Stimulated activated CD4-positive, alpha-beta T cell treated with anti-CD3 and anti-CD28 coated beads, TNF-alpha, amount 100 ng/mL, for 24 hours (primary cell): ENCODE data around the gene NDUFS3.
A peak's percentile ranks its signal among the peaks of the same experiment; 100 is the strongest.
"Not testable (repeated sequence)": the region's sequence is repeated elsewhere in the genome, so short reads cannot be mapped to it uniquely, and the experiment has no call there.

Experiments used
- DNase-seq, 3 experiments: peaks; one replicate each; pipeline ENCODE4 v3.0.0-alpha.2; 2020; ENCODE audit warnings: low read depth in 3 of 3

Gene NDUFS3

GRCh38 chr11:47578524-47579494 lies at the start of gene NDUFS3, which contains the start of gene KBTBD4:
Gene NDUFS3, plus strand, starts transcription at chr11:47579074. Its CDS starts 18 bp downstream, at chr11:47579092.
Gene KBTBD4, minus strand, starts transcription at chr11:47578970. Its CDS starts 19 bp downstream, at chr11:47578951.
- peak; percentile 81 to 87 (median 86) for DNase-seq

GRCh38 chr11:47529951-47530350 lies 48.9 kb upstream of the NDUFS3 start:
- DNase-seq, result no peak

DNA sequence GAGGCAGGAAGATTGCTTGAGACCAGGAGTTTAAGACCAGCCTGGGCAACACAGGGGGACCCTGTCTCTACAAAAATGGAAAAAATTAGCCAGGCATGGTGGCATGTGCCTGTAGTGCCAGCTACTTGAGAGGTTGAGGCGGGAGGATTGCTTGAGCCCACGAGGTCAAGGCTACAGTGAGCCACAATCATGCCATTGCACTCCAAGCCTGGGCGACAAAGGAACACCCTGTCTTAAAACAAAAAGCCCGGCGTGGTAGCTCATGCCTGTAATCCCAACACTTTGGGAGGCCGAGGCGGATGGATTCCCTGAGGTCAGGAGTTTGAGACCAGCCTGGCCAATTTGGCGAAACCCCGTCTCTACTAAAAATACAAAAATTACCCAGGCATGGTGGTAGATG lies 48.2 kb upstream of the NDUFS3 start:
- DNase-seq, result not testable (repeated sequence)

DNA sequence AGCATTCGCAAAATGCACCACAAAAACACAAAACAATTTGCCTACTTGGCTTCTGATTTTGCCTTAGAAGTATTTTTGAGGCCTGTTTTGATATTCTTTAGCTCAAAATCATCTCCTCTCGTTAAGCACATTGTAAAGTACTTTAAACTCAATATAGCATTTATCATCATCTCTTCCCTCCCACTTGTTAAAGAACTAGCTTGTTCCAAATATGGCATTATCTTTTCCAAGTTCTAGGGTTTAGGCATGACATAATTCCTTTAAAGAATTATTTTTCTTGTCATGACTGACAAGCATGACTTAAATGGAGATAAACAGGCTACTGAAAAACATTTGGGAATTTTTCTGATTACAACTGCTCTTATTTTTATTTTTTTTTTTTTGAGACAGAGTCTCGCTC lies 47.2 kb upstream of the NDUFS3 start:
- DNase-seq, result no peak

DNA sequence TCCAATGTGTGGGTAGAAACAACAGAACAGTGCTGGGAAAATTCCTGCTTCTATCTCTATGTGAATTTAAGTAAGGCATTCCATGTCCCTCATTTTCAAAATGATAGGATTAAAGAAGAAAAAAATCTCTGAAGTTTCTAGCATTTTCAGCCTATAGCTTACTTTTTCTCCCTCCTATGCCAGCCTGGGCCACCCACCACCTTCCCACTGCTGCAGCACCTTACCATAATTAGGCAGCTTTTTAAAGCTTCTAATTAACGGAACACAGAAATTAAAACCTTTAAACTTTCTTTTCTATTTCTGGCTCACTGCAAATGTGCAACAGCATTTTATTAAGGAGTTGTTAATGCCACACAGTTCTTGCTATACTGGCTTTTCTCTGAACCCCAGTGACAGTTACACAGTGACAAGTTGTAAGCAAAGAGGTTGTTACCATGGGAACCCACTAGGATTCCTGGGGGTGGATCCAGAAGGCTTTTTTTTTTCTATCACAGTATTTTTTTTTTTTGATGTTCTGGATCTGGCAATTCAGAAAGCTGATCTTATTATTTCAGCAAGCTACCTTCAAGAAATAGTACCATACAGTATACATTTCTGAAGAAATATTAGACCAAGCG lies 46.2 kb upstream of the NDUFS3 start:
- no peak for DNase-seq

DNA sequence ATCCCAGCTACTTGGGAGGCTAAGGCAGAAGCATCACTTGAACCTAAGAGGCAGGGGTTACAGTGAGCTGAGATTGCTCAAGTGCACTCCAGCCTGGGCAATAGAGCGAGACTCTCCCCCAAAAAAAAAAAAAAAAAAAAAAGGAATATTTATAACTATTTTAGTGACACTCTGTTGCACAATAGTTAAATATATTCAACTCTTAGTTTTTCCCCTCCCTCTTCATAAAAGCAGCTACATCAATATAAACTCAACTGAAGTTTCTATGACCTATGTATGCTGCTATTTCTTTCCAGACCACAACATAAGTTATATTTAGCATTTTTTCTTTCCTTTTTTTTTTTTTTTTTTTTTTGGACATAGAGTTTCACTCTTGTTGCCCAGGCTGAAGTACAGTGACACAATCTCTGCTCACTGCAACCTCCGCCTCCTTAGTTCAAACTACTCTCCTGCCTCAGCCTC lies 45.2 kb upstream of the NDUFS3 start:
- DNase-seq, result no peak

DNA sequence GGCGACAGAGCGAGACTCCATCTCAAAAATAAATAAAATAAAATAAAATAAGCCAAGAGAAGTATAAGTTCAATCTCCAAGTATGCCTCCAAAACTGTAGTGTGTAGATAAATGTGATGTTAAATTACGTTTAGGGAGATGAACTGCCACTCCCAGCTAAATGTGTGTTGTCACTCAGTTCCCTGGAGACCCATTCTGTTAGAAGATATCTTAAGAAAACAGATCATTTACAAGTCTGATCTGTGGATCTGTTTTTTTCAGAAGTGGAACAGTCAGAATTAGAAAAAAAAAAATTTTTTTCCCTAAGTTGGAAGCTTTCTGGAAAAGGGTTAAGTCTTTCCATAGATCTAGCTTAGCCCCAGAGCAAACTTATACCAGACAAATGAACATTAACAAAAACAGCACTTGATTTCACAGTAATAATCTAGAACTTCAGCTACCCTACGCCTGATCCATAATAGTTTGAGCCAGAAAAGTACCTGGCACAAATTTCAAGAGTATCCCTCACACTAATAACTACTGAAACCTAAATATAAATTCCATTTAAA lies 44.1 kb upstream of the NDUFS3 start:
- no peak for DNase-seq

GRCh38 chr11:47536915-47537314 lies 42.0 kb upstream of the NDUFS3 start:
- no peak for DNase-seq

DNA sequence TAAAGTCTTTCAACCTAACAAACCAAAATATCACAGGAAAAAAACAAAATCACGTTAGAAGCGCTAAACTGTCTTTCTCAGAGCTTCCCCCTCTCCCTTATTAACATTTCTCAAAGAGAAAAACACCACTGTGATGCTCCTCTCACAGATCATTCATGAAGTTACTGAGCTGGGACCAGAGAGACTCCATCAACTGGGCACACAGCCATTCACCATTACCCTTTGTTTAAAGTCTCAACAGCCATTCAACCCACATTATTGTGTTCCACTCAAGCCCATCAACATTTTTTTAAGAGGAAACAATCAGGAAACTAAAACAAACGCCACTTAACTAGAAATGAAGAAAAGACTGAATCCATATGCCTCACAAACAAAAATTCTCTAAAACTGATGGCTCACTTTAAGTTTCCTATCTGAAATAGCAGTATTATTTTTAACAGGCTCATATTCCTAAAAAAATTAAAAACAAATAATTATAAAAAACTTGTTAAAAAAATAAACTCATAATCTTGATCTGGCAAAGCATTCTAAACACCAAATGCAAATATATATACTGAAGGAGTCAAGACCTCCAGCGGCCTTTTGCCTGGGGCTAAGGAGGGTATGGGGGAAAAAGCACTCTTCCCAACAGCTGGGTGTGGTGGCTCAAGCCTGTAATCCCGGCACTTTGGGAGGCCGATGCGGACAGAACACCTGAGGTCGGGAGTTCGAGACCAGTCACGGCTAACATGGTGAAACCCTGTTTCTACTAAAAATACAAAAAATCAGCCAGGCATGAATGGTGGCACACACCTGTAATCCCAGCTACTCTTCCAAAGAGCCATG lies 39.9 kb upstream of the NDUFS3 start:
- DNase-seq, result no peak

GRCh38 chr11:47539681-47540039 lies 39.2 kb upstream of the NDUFS3 start:
- DNase-seq, result no peak

DNA sequence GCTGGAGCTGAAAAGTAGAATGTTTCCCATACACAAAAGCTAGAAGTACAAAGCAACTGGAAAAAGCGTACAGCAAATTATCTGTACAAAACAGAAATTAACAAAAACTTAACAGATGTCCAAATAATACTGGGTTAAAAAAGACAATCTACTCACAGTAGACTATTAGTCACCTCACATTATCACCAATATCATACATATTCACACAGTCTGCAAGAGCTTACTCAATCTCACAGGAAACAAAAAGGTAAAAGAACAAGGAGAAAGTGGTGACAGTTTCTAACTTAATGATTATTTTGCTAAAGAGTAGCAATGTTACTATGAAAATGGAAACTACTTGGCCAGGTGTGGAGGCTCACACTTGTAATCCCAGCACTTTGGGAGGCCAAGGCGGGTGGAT lies 37.8 kb upstream of the NDUFS3 start:
- no peak for DNase-seq

DNA sequence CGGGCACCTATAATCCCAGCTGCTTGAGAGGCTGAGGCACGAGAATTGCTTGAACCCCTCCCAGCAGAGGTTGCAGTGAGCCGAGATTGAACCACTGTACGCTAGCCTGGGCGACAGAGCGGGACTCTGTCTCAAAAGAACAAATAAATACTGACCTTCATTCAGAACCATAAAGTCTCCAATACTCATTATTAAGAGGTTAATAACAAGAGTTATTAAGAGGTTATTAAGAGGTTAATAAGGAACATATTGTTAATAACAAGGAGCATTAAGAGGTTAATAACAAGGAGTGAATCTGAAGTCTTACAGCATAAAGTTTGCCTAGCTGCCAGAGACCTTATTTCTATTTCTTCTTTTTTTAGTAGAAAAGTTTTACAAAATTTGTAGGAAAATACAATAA lies 33.6 kb upstream of the NDUFS3 start:
- DNase-seq, result no peak

DNA sequence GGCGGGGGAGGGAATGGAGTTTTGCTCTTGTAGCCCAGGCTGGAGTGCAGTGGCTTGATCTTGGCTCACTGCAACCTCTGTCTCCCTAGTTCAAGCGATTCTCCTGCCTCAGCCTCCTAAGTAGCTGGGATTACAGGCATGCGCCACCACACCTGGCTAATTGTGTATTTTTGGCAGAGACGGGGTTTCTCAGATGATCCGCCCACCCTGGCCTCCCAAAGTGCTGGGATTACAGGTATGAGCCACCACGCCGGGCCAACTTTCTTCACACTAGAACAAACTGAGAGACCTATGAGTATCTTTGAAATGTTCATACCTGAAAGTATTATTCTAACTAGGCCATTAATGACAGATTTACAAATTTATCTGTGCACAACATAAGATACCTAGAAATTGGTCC lies 32.6 kb upstream of the NDUFS3 start:
- DNase-seq, result not testable (repeated sequence)

DNA sequence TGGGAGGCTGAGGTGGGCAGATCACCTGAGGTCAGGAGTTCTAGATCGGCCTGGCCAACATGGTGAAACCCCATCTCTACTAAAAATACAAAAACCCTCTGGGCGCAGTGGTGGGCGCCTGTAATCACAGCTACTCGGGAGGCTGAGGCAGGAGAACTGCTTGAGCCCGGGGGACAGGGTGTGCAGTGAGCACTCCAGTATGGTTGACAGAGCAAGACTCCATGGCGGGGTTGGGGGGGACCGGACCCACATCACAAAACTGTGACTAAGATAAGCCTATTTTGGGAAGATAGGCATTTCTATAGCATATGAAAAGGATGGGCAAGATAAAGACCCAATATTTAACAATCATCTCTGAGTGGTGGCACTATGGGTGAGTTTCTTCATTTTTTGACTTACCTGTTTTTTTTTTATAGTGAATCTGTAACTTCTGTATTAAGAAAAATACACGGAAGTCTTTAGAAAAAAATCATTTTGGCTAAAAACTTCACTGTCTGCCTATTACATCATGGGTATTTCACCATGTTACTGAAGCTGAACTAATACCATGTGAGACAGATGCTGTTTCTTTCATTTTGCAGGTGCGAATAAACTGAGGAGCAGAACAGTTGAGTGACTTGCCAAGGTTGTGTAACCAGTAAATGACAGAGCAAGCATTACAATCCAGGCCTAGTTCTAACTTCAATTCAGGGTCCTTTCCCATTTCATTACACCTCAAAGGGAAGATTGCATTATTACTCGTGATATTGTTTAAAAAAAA lies 28.4 kb upstream of the NDUFS3 start:
- no peak for DNase-seq

DNA sequence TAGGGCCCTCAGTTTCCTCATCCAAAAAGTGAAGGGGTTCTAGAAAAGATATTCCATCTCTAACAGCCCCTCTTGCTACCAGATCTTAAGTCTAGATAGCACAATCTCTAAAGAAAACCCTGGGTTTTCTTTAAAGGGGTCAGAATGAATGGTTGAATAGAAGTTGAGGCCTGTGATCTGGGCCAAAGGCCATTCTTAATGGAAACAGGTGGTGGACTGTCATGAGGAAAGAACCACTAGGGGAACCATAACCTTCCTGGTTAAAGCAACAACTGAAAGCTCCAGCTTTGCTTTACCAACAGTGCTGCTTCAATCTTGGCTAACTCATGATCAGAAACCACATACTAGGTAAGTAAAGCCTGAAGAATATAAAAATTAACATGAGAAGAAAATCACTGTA lies 27.8 kb upstream of the NDUFS3 start:
- DNase-seq, result no peak

GRCh38 chr11:47552056-47552565 lies 26.8 kb upstream of the NDUFS3 start:
- DNase-seq, result no peak

DNA sequence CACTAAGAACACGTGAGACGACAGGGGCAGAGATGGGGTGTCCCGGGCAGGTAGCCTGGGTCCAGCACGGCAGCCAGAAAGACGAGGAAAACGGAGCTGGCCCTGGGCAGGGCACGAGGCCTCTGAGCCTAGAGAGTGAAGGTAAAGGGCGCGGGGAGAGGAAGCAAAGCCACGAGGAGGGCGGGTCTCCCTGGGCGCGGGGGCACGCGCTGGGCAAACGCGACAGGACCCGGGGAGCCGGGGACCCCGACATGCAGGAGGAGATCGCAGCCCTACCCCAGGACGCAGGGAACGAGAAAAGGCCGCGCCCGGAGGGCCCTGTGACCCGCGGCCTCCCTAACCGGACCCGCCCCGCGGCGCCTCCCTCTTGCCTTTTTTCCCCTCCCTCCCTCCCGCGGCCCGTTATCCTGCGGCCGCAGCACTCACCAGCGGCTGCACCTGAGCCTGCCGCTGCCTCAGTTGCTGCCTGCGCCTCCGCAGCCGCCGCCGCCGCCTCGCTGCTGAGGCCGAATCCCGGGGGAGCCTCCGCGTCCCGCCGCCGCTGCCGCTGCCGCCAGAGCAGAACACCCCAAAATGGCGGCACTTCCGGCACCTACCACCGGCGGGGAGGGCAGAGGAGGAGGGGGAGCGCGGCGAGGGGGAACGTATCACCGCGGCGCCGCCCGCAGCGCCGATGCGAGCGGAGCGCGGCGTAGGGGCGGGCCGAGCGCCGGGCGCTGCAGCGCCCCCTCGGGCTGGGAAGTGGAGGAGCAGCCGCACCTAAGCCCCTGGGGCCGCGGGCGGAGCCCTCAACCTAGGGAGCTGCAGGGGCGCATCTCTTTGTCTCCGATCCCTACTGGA lies 26.1 kb upstream of the NDUFS3 start, which contains the start of gene CELF1:
TSS of gene CELF1 (minus strand) at position 567 of the 840 bp plus-strand sequence. CDS start 53,609 bp downstream, outside the sequence.
- DNase-seq, result peak; percentile 86 to 92 (median 88)

DNA sequence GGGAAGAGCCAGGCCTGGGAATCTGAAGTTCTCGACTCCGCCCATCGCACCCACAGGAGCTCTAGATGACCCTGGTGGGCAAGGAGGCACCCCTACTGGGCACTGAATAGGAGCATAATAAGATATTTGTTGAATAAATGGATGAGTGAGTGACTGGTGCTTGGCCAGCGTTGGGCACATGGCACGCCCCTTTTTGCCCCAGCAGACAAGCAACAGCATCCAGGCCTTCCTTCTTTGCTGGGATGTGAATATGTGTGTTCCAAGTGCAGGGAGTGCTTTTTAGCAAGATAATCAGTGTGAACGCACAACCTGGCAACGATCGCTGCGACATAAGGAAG lies 25.5 kb upstream of the NDUFS3 start:
- DNase-seq, result no peak

- DNase-seq, result not testable (repeated sequence)
These were observed 21.9 kb upstream of the NDUFS3 start for GRCh38 chr11:47557004-47557403.

GRCh38 chr11:47558695-47559094 lies 20.2 kb upstream of the NDUFS3 start:
- no peak for DNase-seq
